ENCODE measurements around the gene CXCL14. TPM values are rescaled to one million over a fixed set of nuclear protein-coding genes. Genes with fewer than 3 reads are reported as not detected.

CXCL14 gene
- total RNA-seq, 1 donor = under 0.01 TPM

Other genes starting within 250 kb of the CXCL14 start
- 694 TPM for gene MACROH2A1, start 179.8 kb downstream of the CXCL14 start, total RNA-seq
- under 0.01 TPM for gene DCANP1, start 131.6 kb downstream of the CXCL14 start, total RNA-seq
- under 0.01 TPM for gene TIFAB, start 126.6 kb downstream of the CXCL14 start, total RNA-seq
- not detected for gene NEUROG1, start 43.0 kb downstream of the CXCL14 start, total RNA-seq